Liver (tissue), 3 donors: ENCODE results near the gene HOXC11.

Experiments
- CTCF ChIP-seq: fragments of 150-350 bp; IDR thresholded peaks from 2 replicates; pipeline ENCODE4 v1.5.1; 2017; ENCODE audit warnings: improper control_type of control experiment, low read depth, low read length; ENCODE audit not compliant: missing input control
- HNF4A ChIP-seq, 2 donors: conservative IDR thresholded peaks; 2 replicates each; pipeline ENCODE4 v1.6.1; 2016; ENCODE audit warnings: antibody characterized with exemption in 2 of 2, mild to moderate bottlenecking in 2 of 2
- REST ChIP-seq: IDR thresholded peaks from 2 replicates; pipeline ENCODE4 v1.6.1; 2016; ENCODE audit warnings: antibody characterized with exemption, mild to moderate bottlenecking
- TAF1 ChIP-seq: conservative IDR thresholded peaks from 2 replicates; pipeline ENCODE4 v1.6.1; 2016; ENCODE audit warnings: antibody characterized with exemption, mild to moderate bottlenecking
- TF ChIP-seq, protein P1 (sequence below): IDR thresholded peaks from 2 replicates; pipeline ENCODE4 v1.6.1; 2016; ENCODE audit warnings: antibody characterized with exemption
- donor health status: healthy.
- donor health status: healthy.

DNA sequence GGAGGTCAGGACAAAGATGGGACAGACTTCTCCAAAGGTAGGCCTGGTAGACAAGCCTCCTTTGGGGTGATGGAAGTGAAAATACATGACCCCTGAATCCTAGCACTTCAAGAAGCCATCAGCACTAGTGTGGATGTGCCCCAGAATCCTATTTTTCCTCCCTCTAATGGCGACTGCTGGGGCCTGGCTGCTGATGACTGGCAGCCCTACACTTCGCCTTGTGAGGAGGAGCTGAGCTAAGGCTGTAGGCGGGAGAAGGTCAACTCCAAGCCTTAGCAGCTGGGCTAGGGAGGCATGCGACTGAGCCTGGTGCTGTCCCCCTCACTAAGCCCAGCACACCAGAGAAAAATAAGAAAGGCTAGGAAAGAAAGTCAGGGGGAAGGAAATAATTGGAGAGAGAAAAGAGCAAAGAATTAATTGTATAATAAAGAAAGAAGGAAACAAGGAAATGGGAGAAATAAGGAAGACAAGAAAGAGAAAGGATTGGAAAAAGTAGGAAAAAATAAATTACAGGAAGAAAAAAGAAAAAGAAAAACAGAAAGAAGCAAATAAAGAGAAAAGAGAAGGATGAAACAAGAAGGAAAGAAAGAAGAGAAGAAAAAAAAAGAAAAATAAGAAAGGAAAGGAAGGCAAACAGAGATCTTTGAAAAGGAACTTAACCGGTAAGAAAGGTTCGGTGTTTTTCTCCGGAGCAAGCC lies 7.3 kb downstream of the HOXC11 start:
- TF ChIP-seq REST (no peak), CTCF (no peak), TAF1 (no peak), HNF4A (conservative IDR thresholded peaks at IDR 0.05) (no peak)
- TF ChIP-seq, protein P1, sequence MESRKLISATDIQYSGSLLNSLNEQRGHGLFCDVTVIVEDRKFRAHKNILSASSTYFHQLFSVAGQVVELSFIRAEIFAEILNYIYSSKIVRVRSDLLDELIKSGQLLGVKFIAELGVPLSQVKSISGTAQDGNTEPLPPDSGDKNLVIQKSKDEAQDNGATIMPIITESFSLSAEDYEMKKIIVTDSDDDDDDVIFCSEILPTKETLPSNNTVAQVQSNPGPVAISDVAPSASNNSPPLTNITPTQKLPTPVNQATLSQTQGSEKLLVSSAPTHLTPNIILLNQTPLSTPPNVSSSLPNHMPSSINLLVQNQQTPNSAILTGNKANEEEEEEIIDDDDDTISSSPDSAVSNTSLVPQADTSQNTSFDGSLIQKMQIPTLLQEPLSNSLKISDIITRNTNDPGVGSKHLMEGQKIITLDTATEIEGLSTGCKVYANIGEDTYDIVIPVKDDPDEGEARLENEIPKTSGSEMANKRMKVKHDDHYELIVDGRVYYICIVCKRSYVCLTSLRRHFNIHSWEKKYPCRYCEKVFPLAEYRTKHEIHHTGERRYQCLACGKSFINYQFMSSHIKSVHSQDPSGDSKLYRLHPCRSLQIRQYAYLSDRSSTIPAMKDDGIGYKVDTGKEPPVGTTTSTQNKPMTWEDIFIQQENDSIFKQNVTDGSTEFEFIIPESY, result no peak
